BLaER1 treated with 17β-estradiol and CSF1 and Interleukin-3, amounts not matched to agents 10 nM and 100 nM (cell line): Measurements from ENCODE around the gene LCOR.

Experiments used
- H3K27ac ChIP-seq, 11 experiments: shearing (Covaris generic); formaldehyde crosslinking; 2 replicates each; pipeline ENCODE4 v1.8.1; 2022
- H3K27me3 ChIP-seq, 11 experiments: shearing (Covaris generic); formaldehyde crosslinking; 2 replicates each; pipeline ENCODE4 v1.8.1; 2022
- H3K36me3 ChIP-seq, 11 experiments: shearing (Covaris generic); formaldehyde crosslinking; 2 replicates each; pipeline ENCODE4 v1.8.1; 2022
- H3K4me1 ChIP-seq, 10 experiments: shearing (Covaris generic); formaldehyde crosslinking; 2 replicates each; pipeline ENCODE4 v1.8.1; 2022
- H3K4me2 ChIP-seq, 11 experiments: shearing (Covaris generic); formaldehyde crosslinking; 2 replicates each; pipeline ENCODE4 v1.8.1; 2022
- H3K4me3 ChIP-seq, 10 experiments: shearing (Covaris generic); formaldehyde crosslinking; 2 replicates each; pipeline ENCODE4 v1.8.1; 2022
- H3K9ac ChIP-seq, 11 experiments: shearing (Covaris generic); formaldehyde crosslinking; 2 replicates each; pipeline ENCODE4 v1.8.1; 2022
- H3K9me3 ChIP-seq, 11 experiments: shearing (Covaris generic); formaldehyde crosslinking; replicated peaks in 1 of 11; 2 replicates each; pipeline ENCODE4 v1.8.1; 2022
- H4K20me1 ChIP-seq, 11 experiments: shearing (Covaris generic); formaldehyde crosslinking; 2 replicates each; pipeline ENCODE4 v1.8.1; 2022
- Cebpa-rat ChIP-seq, 11 experiments: shearing (Covaris generic); IDR thresholded peaks; 2 replicates each; pipeline ENCODE4 v1.8.1; 2022

Gene LCOR

GRCh38 chr10:97040706-97041105, 208.6 kb downstream of the LCOR start:
- no peak overlapping the region for H3K27ac ChIP-seq
- no peaks in the 10 kb centered on the region for H3K27me3 ChIP-seq
- 0 out of 22 replicates have a peak, but pooled peaks cover 0 to 4% (median 0%) of the 10 kb centered on the region in 11 experiments for H3K9me3 ChIP-seq
- no peak for TF ChIP-seq Cebpa-rat (IDR thresholded peaks at IDR 0.05)
- H3K36me3 ChIP-seq = no peaks in the 10 kb centered on the region
- no peak overlapping the region for H3K4me3 ChIP-seq
- no peak overlapping the region for H3K9ac ChIP-seq
- H4K20me1 ChIP-seq = no peaks in the 10 kb centered on the region
- H3K4me2 ChIP-seq = no peak overlapping the region
- H3K4me1 ChIP-seq = peaks cover 8 to 18% (median 12%) of the 10 kb centered on the region in 10 experiments

GRCh38 chr10:97042081-97042480, 210.0 kb downstream of the LCOR start:
- 0 out of 22 replicates have a peak, but pooled peaks cover 0 to 4% (median 0%) of the 10 kb centered on the region in 11 experiments for H3K9me3 ChIP-seq
- H3K27ac ChIP-seq = no peak overlapping the region
- H3K27me3 ChIP-seq = no peaks in the 10 kb centered on the region
- H3K9ac ChIP-seq = no peak overlapping the region
- peaks cover 8 to 13% (median 11%) of the 10 kb centered on the region in 10 experiments for H3K4me1 ChIP-seq
- peaks cover 0 to 3% (median 0%) of the 10 kb centered on the region in 11 experiments; a peak in 1 of 22 replicates for H4K20me1 ChIP-seq
- no peak overlapping the region for H3K4me2 ChIP-seq
- H3K4me3 ChIP-seq = no peak overlapping the region
- no peak for TF ChIP-seq Cebpa-rat (IDR thresholded peaks at IDR 0.05)
- no peaks in the 10 kb centered on the region for H3K36me3 ChIP-seq

GRCh38 chr10:97042716-97043562, 210.8 kb downstream of the LCOR start:
- H3K9me3 ChIP-seq = 0 out of 22 replicates have a peak, but pooled peaks cover 0 to 4% (median 0%) of the 10 kb centered on the region in 11 experiments

GRCh38 chr10:97043563-97043855, 211.4 kb downstream of the LCOR start:
- Histone ChIP-seq H3K9me3 (0 out of 22 replicates have a peak, but pooled peaks cover 0 to 4% (median 0%) of the 10 kb centered on the region in 11 experiments), H3K27ac (no peak overlapping the region), H3K4me2 (no peak overlapping the region), H3K4me3 (no peak overlapping the region), H3K27me3 (no peaks in the 10 kb centered on the region), H3K9ac (no peak overlapping the region), H3K36me3 (no peaks in the 10 kb centered on the region), H3K4me1 (no peaks in the 10 kb centered on the region), H4K20me1 (peaks cover 0 to 3% (median 0%) of the 10 kb centered on the region in 11 experiments; a peak in 2 of 22 replicates)
- no peak for TF ChIP-seq Cebpa-rat (IDR thresholded peaks at IDR 0.05)

More at GRCh38 chr10:97042716-97043562, 210.8 kb downstream of the LCOR start:
- H3K36me3 ChIP-seq = no peaks in the 10 kb centered on the region
- no peak overlapping the region for H3K9ac ChIP-seq
- H4K20me1 ChIP-seq = peaks cover 0 to 3% (median 0%) of the 10 kb centered on the region in 11 experiments; a peak in 2 of 22 replicates
- no peak overlapping the region for H3K4me3 ChIP-seq
- TF ChIP-seq Cebpa-rat (IDR thresholded peaks at IDR 0.05) = no peak
- H3K4me1 ChIP-seq = peaks cover 2 to 4% (median 3%) of the 10 kb centered on the region in 10 experiments
- no peak overlapping the region for H3K4me2 ChIP-seq
- H3K27ac ChIP-seq = no peak overlapping the region
- H3K27me3 ChIP-seq = no peaks in the 10 kb centered on the region
